ENCODE results near the gene NLGN3. TPM values are rescaled to one million over a fixed set of nuclear protein-coding genes. Genes with fewer than 3 reads are reported as not detected.

NLGN3 gene
- total RNA-seq, 2 experiments from 2014 or later, result 0.57 to 1.3 TPM

DNA sequence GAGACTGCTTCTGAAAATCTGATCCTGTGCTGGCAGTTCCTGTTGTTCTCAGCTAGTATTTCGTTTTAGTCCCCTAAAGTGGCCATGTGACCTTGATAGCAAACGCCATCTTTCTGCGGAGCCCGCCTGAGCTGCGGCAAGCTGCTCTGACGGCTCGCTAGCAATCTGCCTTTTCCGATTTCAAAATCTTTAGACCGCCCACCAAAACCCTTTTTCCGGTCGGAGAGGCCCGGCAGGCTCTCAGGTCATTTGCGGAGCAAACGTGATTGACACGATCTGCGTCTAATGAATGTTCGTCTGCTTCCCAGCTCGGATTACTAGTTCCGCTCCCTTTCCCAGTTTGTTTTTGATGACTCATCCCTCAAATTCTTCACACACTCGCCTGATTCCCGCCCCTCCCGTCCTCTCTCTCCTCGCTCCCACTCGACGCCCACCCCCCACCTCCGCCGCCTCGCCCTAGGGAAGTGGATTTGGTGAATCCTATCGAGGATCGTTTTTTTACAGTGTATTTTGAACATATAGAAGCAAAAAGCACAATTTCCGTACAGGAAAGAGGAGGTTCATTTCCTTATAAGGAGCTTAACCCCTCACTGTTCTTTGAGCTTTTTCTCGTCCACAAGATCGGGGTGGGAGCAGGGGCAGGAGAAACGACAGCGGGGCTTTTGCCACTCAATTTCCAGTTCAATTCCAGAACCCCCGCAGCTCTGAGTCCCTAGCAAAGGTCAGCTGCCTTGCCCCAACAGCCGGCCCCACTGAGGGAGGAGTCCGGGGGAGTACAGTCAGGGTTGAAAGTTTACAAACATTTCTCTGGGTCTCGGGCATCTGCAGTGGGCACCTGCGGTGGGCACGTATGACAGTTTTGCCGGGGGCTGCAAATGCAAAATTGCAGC lies 37.5 kb downstream of the NLGN3 start:
- peak overlapping the region; percentile 85; the same call in 1 of the 2 replicates for H2AFZ ChIP-seq (ENCODE audit: low read length)
- peak; percentile 90 for DNase-seq (ENCODE audit: low spot score)
- CTCF ChIA-PET (ENCODE audit: unreplicated experiment), result interaction anchor here (1.1 to 1.6 kb wide), 2 partner anchors 15 to 17 kb away, joined by 3 to 4 read pairs; no protein-coding TSS in a partner anchor

DNA sequence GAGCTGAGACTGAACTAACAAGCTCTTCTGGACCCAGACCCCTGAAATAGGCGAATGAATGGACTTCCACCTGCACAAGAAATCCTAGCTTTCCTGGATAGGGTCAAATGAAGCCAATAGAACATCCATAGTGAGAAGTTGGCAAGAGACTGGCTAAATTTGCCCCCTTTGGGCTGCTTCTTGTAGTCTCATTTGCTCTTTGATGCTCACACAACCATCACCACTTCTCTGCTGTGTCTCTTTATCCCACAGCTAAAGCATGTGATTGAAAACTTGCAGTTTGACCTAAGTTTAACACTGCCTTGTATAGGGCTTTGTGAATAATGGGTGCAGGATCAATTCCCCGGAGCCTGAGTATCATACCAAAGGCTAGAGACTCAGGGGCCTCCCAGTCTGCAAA lies 38.2 kb downstream of the NLGN3 start:
- no peak for DNase-seq (ENCODE audit: low spot score)
- ChIA-PET POLR2A (interaction anchor here (0.5 to 3.9 kb wide), 9 partner anchors 10 to 370 kb away, joined by 3 to 46 read pairs (median 3); partner anchors contain the start of genes NONO, TAF1 and ZMYM3), CTCF (ENCODE audit: unreplicated experiment) (interaction anchor here (1.1 to 1.6 kb wide), 2 partner anchors 15 to 17 kb away, joined by 3 to 4 read pairs; no protein-coding TSS in a partner anchor)
- Histone ChIP-seq H3K9me3 (ENCODE audit: low read length) (no peaks in the 10 kb centered on the region), H3K4me2 (ENCODE audit: low read length) (peak overlapping the region; percentile 81), H3K27ac (ENCODE audit: low read depth, low read length, poor library complexity, severe bottlenecking) (peak overlapping the region; percentile 93), H2AFZ (ENCODE audit: low read length) (no peak overlapping the region), H3K79me2 (ENCODE audit: insufficient read depth, low read depth, low read length) (no peaks in the 10 kb centered on the region), H4K20me1 (ENCODE audit: insufficient read depth, low read length) (no peaks in the 10 kb centered on the region), H3K4me1 (ENCODE audit: insufficient read depth, low read length, poor library complexity, severe bottlenecking) (peaks cover 26% of the 10 kb centered on the region), H3K9me2 (ENCODE audit: insufficient read depth, low read length) (no peaks in the 10 kb centered on the region), H3K4me3 (ENCODE audit: low read depth, low read length, poor library complexity, severe bottlenecking) (no peak overlapping the region), H3K36me3 (ENCODE audit: insufficient read depth, low read length) (peaks cover 31% of the 10 kb centered on the region; the same call in 1 of the 2 replicates)
- intact Hi-C loops (cut with micrococcal nuclease; ENCODE audit: unreplicated experiment), result loop anchor here (1.0 to 2.0 kb wide), 2 partner anchors 14 to 115 kb away; partner anchors contain the start of gene SNX12
- no TSS peak for BruUV-seq (replicated peaks)
- TF ChIP-seq, protein P1, sequence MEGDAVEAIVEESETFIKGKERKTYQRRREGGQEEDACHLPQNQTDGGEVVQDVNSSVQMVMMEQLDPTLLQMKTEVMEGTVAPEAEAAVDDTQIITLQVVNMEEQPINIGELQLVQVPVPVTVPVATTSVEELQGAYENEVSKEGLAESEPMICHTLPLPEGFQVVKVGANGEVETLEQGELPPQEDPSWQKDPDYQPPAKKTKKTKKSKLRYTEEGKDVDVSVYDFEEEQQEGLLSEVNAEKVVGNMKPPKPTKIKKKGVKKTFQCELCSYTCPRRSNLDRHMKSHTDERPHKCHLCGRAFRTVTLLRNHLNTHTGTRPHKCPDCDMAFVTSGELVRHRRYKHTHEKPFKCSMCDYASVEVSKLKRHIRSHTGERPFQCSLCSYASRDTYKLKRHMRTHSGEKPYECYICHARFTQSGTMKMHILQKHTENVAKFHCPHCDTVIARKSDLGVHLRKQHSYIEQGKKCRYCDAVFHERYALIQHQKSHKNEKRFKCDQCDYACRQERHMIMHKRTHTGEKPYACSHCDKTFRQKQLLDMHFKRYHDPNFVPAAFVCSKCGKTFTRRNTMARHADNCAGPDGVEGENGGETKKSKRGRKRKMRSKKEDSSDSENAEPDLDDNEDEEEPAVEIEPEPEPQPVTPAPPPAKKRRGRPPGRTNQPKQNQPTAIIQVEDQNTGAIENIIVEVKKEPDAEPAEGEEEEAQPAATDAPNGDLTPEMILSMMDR (conservative IDR thresholded peaks at IDR 0.05; ENCODE audit: low read length), result no peak
- no peak for TF ChIP-seq EZH2phosphoT487 (IDR thresholded peaks at IDR 0.05; ENCODE audit: borderline replicate concordance, low read depth, low read length)

More for the DNA sequence above, 37.5 kb downstream of the NLGN3 start:
- H4K20me1 ChIP-seq (ENCODE audit: insufficient read depth, low read length), result no peaks in the 10 kb centered on the region
- peak overlapping the region; percentile 93 for H3K27ac ChIP-seq (ENCODE audit: low read depth, low read length, poor library complexity, severe bottlenecking)
- intact Hi-C loops (cut with micrococcal nuclease; ENCODE audit: unreplicated experiment), result loop anchor here (1.0 to 2.0 kb wide), 2 partner anchors 15 to 114 kb away; partner anchors contain the start of gene SNX12
- peak overlapping the region; percentile 66 for H3K4me3 ChIP-seq (ENCODE audit: low read depth, low read length, poor library complexity, severe bottlenecking)
- H3K9me2 ChIP-seq (ENCODE audit: insufficient read depth, low read length), result no peaks in the 10 kb centered on the region
- BruUV-seq (replicated peaks), result TSS peak; percentile 65
- no peaks in the 10 kb centered on the region for H3K79me2 ChIP-seq (ENCODE audit: insufficient read depth, low read depth, low read length)
- no peak for TF ChIP-seq EZH2phosphoT487 (IDR thresholded peaks at IDR 0.05; ENCODE audit: borderline replicate concordance, low read depth, low read length)
- TF ChIP-seq, protein P1 (conservative IDR thresholded peaks at IDR 0.05; ENCODE audit: low read length), result no peak
- H3K4me2 ChIP-seq (ENCODE audit: low read length), result peak overlapping the region; percentile 81
- H3K4me1 ChIP-seq (ENCODE audit: insufficient read depth, low read length, poor library complexity, severe bottlenecking), result peaks cover 26% of the 10 kb centered on the region
- POLR2A ChIA-PET, result interaction anchor here (0.5 to 3.9 kb wide), 12 partner anchors 10 to 1469 kb away, joined by 3 to 46 read pairs (median 4); partner anchors contain the start of genes NONO, TAF1 and ZMYM3
- peaks cover 38% of the 10 kb centered on the region for H3K36me3 ChIP-seq (ENCODE audit: insufficient read depth, low read length)
- no peaks in the 10 kb centered on the region for H3K9me3 ChIP-seq (ENCODE audit: low read length)
